GM12878 (cell line): ENCODE data around the gene ENTPD5. TPM values are rescaled to one million over a fixed set of nuclear protein-coding genes. Genes with fewer than 3 reads are reported as not detected.

Experiments
- NFIC ChIP-seq: IDR thresholded peaks from 2 replicates; pipeline ENCODE4 v1.6.1; 2012; ENCODE audit warnings: low read depth, mild to moderate bottlenecking, inconsistent platforms, low read length, moderate library complexity
- NRF1 ChIP-seq: conservative IDR thresholded peaks from 2 replicates; pipeline ENCODE4 v1.6.1; 2011; ENCODE audit warnings: mild to moderate bottlenecking, low read depth, low read length, improper control_type of control experiment
- RBBP5 ChIP-seq: fragments of 200-600 bp; sonication (generic); conservative IDR thresholded peaks from 2 replicates; pipeline ENCODE4 v1.6.1; 2016
- polyA plus RNA-seq, 11 experiments: library from polyadenylated mRNA; depleted of rRNA in 4 of 11; unstranded in 6 of 11; stranded (reverse) in 5 of 11; fragments of >200 nt; fragmentation: Nextera tagmentation in 4 of 11; fragmentation: Illumina TruSeq in 1 of 11; extraction: Ambion mirVana in 4 of 11; extraction: Trizol in 1 of 11; gene quantifications; 1 replicate in 1 of 11; 2 replicates in 10 of 11; pipeline versions ENCODE4 v1.2.1 to v1.2.3, GENCODE V29; 2011 to 2016; ENCODE audit warnings: inconsistent platforms in 2 of 11, missing spikeins in 2 of 11, low read depth in 1 of 11
- total RNA-seq, 4 experiments: library from RNA; depleted of rRNA in 3 of 4; stranded (reverse); fragments of >200 nt in 3 of 4; fragmentation: Illumina TruSeq in 1 of 4; extraction: Trizol in 1 of 4; gene quantifications; 2 replicates each; pipeline versions ENCODE4 v1.2.1 to v1.2.3, GENCODE V29; 2013 to 2021
- TF ChIP-seq, protein P1 (sequence below): fragments of 450-650 bp; IDR thresholded peaks from 2 replicates; pipeline ENCODE4 v1.6.1; 2016; ENCODE audit warnings: mild to moderate bottlenecking, moderate library complexity, borderline replicate concordance
- TF ChIP-seq, protein P2 (sequence below): IDR thresholded peaks from 2 replicates; pipeline ENCODE4 v1.6.1; 2011; ENCODE audit warnings: low read depth, low read length, improper control_type of control experiment, borderline replicate concordance
- TF ChIP-seq, protein P3 (sequence below): fragments of 450-650 bp; IDR thresholded peaks from 2 replicates; pipeline ENCODE4 v1.6.1; 2017; ENCODE audit warnings: mild to moderate bottlenecking, moderate library complexity
- TF ChIP-seq, protein P4 (sequence below): fragments of 450-650 bp; formaldehyde crosslinking; IDR thresholded peaks from 2 replicates; pipeline ENCODE4 v1.4.0; 2022; ENCODE audit warnings: mild to moderate bottlenecking, moderate library complexity
- TF ChIP-seq, protein P5 (sequence below): fragments of 450-650 bp; formaldehyde crosslinking; IDR thresholded peaks from 2 replicates; pipeline ENCODE4 v1.5.0; 2022; ENCODE audit warnings: mild to moderate bottlenecking, missing genetic modification characterization

Gene ENTPD5
- total and polyA plus RNA-seq, 10 of the 15 experiments (the other 5 are each of a cell fraction or from before 2014, with no cell fraction given) = 2.4 to 9.9 (median 7.6) TPM

DNA sequence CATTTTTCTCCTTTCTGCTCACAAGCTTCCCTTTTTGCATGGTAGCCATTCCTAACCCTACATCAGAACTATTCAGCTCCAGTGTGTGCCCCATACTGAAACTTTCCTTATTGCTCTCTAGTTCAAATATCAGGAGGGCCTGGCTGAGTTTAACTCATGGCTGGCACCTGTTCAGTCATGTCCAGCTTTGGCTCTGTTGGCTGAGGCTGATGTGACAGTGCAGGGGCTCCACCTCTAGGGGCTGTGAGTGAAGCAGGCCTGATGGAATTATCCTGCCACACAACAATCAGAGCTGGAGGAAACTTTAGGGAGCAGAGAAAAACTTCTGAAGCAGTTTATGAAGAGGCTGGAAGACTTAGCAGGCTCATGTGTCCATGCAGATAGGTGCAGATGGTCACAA is 60.5 kb downstream of the ENTPD5 start (continued):
- TF ChIP-seq, protein P1, sequence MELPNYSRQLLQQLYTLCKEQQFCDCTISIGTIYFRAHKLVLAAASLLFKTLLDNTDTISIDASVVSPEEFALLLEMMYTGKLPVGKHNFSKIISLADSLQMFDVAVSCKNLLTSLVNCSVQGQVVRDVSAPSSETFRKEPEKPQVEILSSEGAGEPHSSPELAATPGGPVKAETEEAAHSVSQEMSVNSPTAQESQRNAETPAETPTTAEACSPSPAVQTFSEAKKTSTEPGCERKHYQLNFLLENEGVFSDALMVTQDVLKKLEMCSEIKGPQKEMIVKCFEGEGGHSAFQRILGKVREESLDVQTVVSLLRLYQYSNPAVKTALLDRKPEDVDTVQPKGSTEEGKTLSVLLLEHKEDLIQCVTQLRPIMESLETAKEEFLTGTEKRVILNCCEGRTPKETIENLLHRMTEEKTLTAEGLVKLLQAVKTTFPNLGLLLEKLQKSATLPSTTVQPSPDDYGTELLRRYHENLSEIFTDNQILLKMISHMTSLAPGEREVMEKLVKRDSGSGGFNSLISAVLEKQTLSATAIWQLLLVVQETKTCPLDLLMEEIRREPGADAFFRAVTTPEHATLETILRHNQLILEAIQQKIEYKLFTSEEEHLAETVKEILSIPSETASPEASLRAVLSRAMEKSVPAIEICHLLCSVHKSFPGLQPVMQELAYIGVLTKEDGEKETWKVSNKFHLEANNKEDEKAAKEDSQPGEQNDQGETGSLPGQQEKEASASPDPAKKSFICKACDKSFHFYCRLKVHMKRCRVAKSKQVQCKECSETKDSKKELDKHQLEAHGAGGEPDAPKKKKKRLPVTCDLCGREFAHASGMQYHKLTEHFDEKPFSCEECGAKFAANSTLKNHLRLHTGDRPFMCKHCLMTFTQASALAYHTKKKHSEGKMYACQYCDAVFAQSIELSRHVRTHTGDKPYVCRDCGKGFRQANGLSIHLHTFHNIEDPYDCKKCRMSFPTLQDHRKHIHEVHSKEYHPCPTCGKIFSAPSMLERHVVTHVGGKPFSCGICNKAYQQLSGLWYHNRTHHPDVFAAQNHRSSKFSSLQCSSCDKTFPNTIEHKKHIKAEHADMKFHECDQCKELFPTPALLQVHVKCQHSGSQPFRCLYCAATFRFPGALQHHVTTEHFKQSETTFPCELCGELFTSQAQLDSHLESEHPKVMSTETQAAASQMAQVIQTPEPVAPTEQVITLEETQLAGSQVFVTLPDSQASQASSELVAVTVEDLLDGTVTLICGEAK = no peak
- TF ChIP-seq, protein P2, sequence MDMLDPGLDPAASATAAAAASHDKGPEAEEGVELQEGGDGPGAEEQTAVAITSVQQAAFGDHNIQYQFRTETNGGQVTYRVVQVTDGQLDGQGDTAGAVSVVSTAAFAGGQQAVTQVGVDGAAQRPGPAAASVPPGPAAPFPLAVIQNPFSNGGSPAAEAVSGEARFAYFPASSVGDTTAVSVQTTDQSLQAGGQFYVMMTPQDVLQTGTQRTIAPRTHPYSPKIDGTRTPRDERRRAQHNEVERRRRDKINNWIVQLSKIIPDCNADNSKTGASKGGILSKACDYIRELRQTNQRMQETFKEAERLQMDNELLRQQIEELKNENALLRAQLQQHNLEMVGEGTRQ = no peak
- TF ChIP-seq RBBP5 (no peak), NRF1 (no peak), NFIC (no peak)
- TF ChIP-seq, protein P3, sequence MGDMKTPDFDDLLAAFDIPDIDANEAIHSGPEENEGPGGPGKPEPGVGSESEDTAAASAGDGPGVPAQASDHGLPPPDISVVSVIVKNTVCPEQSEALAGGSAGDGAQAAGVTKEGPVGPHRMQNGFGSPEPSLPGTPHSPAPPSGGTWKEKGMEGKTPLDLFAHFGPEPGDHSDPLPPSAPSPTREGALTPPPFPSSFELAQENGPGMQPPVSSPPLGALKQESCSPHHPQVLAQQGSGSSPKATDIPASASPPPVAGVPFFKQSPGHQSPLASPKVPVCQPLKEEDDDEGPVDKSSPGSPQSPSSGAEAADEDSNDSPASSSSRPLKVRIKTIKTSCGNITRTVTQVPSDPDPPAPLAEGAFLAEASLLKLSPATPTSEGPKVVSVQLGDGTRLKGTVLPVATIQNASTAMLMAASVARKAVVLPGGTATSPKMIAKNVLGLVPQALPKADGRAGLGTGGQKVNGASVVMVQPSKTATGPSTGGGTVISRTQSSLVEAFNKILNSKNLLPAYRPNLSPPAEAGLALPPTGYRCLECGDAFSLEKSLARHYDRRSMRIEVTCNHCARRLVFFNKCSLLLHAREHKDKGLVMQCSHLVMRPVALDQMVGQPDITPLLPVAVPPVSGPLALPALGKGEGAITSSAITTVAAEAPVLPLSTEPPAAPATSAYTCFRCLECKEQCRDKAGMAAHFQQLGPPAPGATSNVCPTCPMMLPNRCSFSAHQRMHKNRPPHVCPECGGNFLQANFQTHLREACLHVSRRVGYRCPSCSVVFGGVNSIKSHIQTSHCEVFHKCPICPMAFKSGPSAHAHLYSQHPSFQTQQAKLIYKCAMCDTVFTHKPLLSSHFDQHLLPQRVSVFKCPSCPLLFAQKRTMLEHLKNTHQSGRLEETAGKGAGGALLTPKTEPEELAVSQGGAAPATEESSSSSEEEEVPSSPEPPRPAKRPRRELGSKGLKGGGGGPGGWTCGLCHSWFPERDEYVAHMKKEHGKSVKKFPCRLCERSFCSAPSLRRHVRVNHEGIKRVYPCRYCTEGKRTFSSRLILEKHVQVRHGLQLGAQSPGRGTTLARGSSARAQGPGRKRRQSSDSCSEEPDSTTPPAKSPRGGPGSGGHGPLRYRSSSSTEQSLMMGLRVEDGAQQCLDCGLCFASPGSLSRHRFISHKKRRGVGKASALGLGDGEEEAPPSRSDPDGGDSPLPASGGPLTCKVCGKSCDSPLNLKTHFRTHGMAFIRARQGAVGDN = no peak
- TF ChIP-seq, protein P4, sequence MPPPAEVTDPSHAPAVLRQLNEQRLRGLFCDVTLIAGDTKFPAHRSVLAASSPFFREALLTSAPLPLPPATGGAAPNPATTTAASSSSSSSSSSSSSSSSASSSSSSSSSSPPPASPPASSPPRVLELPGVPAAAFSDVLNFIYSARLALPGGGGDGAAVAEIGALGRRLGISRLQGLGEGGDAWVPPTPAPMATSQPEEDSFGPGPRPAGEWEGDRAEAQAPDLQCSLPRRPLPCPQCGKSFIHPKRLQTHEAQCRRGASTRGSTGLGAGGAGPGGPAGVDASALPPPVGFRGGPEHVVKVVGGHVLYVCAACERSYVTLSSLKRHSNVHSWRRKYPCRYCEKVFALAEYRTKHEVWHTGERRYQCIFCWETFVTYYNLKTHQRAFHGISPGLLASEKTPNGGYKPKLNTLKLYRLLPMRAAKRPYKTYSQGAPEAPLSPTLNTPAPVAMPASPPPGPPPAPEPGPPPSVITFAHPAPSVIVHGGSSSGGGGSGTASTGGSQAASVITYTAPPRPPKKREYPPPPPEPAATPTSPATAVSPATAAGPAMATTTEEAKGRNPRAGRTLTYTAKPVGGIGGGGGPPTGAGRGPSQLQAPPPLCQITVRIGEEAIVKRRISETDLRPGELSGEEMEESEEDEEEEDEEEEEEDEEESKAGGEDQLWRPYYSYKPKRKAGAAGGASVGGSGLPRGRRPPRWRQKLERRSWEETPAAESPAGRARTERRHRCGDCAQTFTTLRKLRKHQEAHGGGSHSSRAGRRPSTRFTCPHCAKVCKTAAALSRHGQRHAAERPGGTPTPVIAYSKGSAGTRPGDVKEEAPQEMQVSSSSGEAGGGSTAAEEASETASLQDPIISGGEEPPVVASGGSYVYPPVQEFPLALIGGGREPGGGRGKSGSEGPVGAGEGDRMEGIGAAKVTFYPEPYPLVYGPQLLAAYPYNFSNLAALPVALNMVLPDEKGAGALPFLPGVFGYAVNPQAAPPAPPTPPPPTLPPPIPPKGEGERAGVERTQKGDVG = no peak
- TF ChIP-seq, protein P5, sequence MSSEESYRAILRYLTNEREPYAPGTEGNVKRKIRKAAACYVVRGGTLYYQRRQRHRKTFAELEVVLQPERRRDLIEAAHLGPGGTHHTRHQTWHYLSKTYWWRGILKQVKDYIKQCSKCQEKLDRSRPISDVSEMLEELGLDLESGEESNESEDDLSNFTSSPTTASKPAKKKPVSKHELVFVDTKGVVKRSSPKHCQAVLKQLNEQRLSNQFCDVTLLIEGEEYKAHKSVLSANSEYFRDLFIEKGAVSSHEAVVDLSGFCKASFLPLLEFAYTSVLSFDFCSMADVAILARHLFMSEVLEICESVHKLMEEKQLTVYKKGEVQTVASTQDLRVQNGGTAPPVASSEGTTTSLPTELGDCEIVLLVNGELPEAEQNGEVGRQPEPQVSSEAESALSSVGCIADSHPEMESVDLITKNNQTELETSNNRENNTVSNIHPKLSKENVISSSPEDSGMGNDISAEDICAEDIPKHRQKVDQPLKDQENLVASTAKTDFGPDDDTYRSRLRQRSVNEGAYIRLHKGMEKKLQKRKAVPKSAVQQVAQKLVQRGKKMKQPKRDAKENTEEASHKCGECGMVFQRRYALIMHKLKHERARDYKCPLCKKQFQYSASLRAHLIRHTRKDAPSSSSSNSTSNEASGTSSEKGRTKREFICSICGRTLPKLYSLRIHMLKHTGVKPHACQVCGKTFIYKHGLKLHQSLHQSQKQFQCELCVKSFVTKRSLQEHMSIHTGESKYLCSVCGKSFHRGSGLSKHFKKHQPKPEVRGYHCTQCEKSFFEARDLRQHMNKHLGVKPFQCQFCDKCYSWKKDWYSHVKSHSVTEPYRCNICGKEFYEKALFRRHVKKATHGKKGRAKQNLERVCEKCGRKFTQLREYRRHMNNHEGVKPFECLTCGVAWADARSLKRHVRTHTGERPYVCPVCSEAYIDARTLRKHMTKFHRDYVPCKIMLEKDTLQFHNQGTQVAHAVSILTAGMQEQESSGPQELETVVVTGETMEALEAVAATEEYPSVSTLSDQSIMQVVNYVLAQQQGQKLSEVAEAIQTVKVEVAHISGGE (CRISPR knock-in tag) = no peak
